Right cardiac atrium (tissue), 5 donors: Measurements from ENCODE around the gene GYPC. TPM values are rescaled to one million over a fixed set of nuclear protein-coding genes. Genes with fewer than 3 reads are reported as not detected.
"Not testable (repeated sequence)": the region's sequence is repeated elsewhere in the genome, so short reads cannot be mapped to it uniquely, and the experiment has no call there.

Experiments used
- ATAC-seq, 2 donors: fragments of 200-7000 bp; cut with Tn5 transposase; one replicate each; pipeline versions ENCODE4 v1.8.0 to v1.9.1; 2020; ENCODE audit warnings: moderate library complexity in 2 of 2, mild to moderate bottlenecking in 1 of 2
- DNase-seq, 3 donors: peaks; one replicate each; pipeline ENCODE4 v3.0.0-alpha.2; 2020
- H3K27ac ChIP-seq: one replicate; pipeline ENCODE4 v1.5.1; 2013; ENCODE audit warnings: mild to moderate bottlenecking, low read length, control low read depth, moderate library complexity
- H3K27me3 ChIP-seq: one replicate; pipeline ENCODE4 v1.6.1; 2013; ENCODE audit not compliant: control insufficient read depth, insufficient read depth
- H3K4me1 ChIP-seq: one replicate; pipeline ENCODE4 v1.6.1; 2013; ENCODE audit warnings: low read length; ENCODE audit not compliant: control insufficient read depth, insufficient read depth
- H3K4me3 ChIP-seq: one replicate; pipeline ENCODE4 v1.5.1; 2013; ENCODE audit warnings: low read length, control low read depth
- H3K9me3 ChIP-seq: one replicate; pipeline ENCODE4 v1.6.1; 2013; ENCODE audit warnings: low read length; ENCODE audit not compliant: control insufficient read depth
- WGBS: extraction: QIAGEN DNeasy Blood & Tissue Kit; methylation state at CpG from one replicate; pipeline ENCODE4 v1.1.7; 2013; 5-methylcytosine and 5-hydroxymethylcytosine counted together
- intact Hi-C, 4 donors: fragments of 100-400 bp; cut with DNase I; formaldehyde crosslinking; loops; one replicate each; pipeline versions ENCODE4 v1.11.0 to v1.14.0; 2022 to 2023
- polyA plus RNA-seq: library from polyadenylated mRNA; stranded (reverse); fragments of 200-250 nt; gene quantifications from one replicate; pipeline ENCODE4 v1.2.3, GENCODE V29; 2013
- total RNA-seq, 4 donors: library from RNA; stranded (reverse); fragmentation: NEBNext Ultra II Directional; extraction: Animal tissue kit (Norgen Biotek cat#: 25700); gene quantifications; one replicate each; pipeline ENCODE4 v1.2.1, GENCODE V29; 2021
- donor health status: healthy with polysubstance abuse.
- donor health status: DM: no; HTN: yes; CAD: no.
- donor health status: DM: no; HTN: no; CAD: no.
- donor health status: DM: no; HTN: yes; CAD: no; lungs with severe emphysema.
- donor health status: DM: yes; HTN: yes; CAD: no.

Gene GYPC
- total and polyA plus RNA-seq, 5 donors = 83.2 to 113 (median 89.6) TPM

DNA sequence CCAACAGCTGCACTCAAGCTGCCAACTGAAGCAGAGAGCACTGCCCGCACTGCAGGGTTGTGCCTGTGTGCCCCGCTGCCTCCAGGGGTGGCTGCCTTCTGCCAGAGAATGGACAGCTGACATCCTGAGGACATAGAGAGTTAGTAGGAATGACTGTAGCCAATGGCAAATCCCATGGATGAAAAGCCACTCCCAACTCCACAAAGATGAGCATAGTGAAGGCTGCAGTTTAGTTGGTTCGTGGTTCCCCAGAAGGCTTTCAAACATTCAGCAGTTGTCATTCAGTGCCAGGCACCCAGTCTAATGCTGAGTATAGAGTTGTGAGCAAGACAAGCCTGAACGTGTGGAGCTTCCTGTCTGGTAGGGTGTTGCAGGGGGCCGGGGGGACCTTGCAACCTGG, 30.3 kb downstream of the GYPC start:
- Histone ChIP-seq H3K4me3 (no peak overlapping the region), H3K9me3 (no peaks in the 10 kb centered on the region), H3K27ac (no peak overlapping the region), H3K4me1 (peaks cover 3% of the 10 kb centered on the region), H3K27me3 (no peaks in the 10 kb centered on the region)
- no peak for ATAC-seq
- intact Hi-C loops = no loop called here
- WGBS = 90% methylated on average over 5 of the region's 5 CpGs
- no peak for DNase-seq

GRCh38 chr2:126686841-126687485, 31.0 kb downstream of the GYPC start:
- intact Hi-C loops = no loop called here
- H3K27ac ChIP-seq = no peak overlapping the region
- DNase-seq = no peak
- H3K9me3 ChIP-seq = no peaks in the 10 kb centered on the region
- no peak for ATAC-seq
- no peaks in the 10 kb centered on the region for H3K27me3 ChIP-seq
- WGBS = 86% methylated on average over 5 of the region's 5 CpGs
- no peak overlapping the region for H3K4me3 ChIP-seq
- H3K4me1 ChIP-seq = peaks cover 3% of the 10 kb centered on the region

DNA sequence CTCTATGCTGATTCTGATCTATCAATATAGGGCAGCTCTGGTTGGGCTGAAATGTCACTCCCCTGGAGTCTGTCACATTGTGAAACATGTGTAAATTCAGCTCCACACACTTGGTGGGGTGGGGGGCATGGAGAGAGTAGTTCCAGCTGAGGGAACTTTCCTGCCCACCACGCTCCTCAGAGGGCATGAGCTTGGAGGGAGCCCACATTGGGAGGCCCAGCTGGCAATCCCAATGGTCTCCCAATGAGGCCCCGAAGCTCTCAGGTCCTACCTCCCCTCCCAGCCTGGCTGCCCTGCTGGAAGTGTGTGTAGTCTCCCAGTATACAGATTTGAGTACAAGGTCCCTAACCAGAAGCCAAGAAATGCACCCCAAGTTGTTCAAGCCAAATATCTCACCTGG, 31.5 kb downstream of the GYPC start:
- Histone ChIP-seq H3K4me1 (peaks cover 3% of the 10 kb centered on the region), H3K27ac (no peak overlapping the region), H3K27me3 (no peaks in the 10 kb centered on the region), H3K9me3 (no peaks in the 10 kb centered on the region), H3K4me3 (no peak overlapping the region)
- intact Hi-C loops = no loop called here
- DNase-seq = no peak
- ATAC-seq = no peak
- WGBS = 93% methylated on average over 2 of the region's 2 CpGs

DNA sequence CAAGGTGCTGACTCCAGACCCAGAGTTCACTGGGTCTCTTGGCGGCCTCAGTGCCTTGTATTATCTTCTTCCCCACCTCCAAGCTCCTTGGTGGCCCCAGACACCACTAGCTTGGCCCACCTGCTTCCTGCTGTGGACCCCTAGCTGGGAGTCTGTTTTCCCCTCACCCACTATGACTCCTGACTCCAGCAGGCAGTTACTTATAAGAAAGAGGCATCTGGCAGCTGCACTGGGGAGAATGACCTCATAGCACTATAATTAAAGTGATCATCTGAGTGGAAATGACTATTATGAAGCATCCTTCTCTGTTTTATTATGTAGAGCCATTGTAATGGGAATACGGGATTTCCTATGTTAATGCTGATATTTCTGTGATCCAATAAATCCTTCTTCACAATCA, 32.6 kb downstream of the GYPC start:
- H3K9me3 ChIP-seq, intact Hi-C loops, ATAC-seq, H3K27ac ChIP-seq, H3K4me1 ChIP-seq, H3K4me3 ChIP-seq, H3K27me3 ChIP-seq, DNase-seq: not testable (repeated sequence)
- 68% methylated on average over 2 of the region's 2 CpGs for WGBS

DNA sequence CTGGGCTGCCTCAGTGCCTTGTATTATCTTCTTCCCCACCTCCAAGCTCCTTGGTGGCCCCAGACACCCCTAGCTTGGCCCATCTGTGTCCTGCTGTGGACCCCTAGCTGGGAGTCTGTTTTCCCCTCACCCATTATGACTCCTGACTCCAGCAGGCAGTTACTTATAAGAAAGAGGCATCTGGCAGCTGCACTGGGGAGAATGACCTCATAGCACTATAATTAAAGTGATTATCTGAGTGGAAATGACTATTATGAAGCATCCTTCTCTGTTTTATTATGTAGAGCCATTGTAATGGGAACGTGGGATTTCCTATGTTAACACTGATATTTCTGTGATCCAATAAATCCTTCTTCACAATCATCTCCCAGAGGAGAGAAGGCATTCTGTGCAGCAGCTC, 36.3 kb downstream of the GYPC start:
- H3K27ac ChIP-seq, H3K9me3 ChIP-seq, H3K4me3 ChIP-seq, H3K27me3 ChIP-seq, intact Hi-C loops, DNase-seq, H3K4me1 ChIP-seq, ATAC-seq: not testable (repeated sequence)
- 37% methylated on average over 1 of the region's 1 CpG for WGBS

DNA sequence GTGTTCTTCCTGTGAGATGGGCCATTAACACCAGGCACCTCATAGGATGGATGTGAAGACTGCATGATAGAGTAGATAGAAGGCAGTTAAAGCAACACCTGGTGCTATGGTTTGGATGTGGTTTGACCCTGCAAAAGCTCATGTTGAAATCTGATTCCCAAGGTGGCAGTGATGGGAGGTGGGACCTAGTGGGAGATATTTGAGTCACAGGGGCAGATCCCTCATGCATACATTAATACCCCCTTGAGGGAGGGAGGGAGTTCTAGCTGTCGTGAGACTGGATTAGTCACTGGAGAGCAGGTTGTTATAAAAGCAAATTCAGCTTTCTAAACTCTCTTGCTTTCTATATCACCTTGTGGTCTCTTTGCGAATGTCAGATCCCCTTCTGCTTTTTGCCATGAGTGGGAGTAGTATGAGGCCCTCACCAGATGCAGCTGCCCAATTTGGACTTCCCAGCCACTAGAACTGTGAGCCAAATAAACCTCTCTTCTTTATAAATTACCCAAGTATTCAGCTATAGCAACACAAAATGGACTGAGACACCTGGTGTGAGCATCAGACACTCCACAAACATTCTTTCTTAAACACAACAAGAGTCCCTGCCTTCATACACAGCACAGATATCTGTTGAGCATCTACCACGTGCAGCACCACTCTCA, 37.1 kb downstream of the GYPC start:
- H3K4me1 ChIP-seq, H3K4me3 ChIP-seq, ATAC-seq, H3K9me3 ChIP-seq, intact Hi-C loops, DNase-seq, H3K27me3 ChIP-seq, H3K27ac ChIP-seq: not testable (repeated sequence)
- 93% methylated on average over 3 of the region's 3 CpGs for WGBS

DNA sequence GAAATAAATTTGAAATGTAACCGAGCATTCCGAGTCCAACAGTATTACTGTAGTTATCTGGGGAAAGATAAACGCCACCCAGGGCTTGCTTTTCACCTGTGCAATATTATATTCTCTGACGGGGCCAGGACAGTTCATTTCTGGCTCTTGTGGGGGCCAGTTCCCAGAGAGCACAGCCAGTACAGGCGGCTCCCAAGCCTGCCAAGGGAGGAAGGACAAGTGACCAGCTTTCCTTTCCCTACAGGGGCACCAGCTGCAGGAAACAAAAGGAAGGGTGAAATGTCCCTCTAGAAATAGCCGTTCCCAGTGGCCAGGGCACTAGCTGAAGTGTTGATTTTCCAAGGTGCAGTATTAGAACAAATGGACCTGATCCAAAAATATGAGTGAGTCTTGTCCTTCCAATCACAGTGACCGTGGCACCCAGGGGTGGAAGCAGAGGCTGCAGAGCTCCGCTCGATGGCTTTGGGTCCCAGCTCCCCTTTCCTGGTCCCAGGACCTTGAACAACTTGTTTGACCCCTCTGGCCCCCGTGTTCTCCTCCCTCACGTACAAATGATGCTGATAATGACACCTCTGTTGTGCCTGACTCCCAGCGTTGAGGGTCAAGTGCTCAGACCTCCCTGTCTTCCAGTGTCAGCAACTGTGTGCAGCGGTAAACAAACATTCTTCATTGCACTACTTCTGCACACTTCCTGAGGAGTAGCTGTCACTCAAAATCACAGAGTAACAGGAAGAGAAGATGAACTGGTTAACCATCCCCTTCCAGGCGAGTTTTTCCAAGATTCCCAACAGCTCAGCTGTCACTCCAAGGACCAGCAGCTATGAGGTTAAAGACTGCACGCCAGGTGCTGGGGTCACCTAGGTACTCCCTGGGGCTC, 40.9 kb downstream of the GYPC start:
- peak in 1 of 2 donors; percentile 56 for ATAC-seq
- Histone ChIP-seq H3K27ac (no peak overlapping the region), H3K9me3 (no peaks in the 10 kb centered on the region), H3K4me1 (peaks cover 3% of the 10 kb centered on the region), H3K4me3 (no peak overlapping the region), H3K27me3 (no peaks in the 10 kb centered on the region)
- intact Hi-C loops = no loop called here
- WGBS = 82% methylated on average over 15 of the region's 15 CpGs
- no peak for DNase-seq

DNA sequence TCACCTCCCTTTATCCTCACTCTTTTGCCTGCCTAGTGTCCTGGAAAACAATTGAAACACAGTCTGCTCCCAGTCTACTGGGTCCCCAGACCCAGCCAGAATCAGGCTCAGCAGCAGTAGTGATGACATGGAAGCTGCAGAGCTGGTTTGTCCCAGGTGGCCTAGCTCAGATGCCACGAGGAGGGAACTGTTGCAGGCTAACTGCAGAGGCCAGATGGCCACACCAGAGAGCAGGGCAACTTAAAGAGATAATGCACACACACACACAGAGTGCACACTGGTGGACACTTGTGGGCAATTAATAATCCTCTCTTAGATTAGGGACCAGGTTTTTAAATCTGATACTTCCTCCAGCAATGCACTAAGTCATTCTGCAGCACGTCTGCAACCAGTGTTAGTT, 42.4 kb downstream of the GYPC start:
- H3K27me3 ChIP-seq = no peaks in the 10 kb centered on the region
- no peaks in the 10 kb centered on the region for H3K9me3 ChIP-seq
- no peak overlapping the region for H3K27ac ChIP-seq
- H3K4me1 ChIP-seq = peaks cover 3% of the 10 kb centered on the region
- intact Hi-C loops = no loop called here
- ATAC-seq (no peak), DNase-seq (no peak)
- 69% methylated on average over 2 of the region's 2 CpGs for WGBS
- no peak overlapping the region for H3K4me3 ChIP-seq

DNA sequence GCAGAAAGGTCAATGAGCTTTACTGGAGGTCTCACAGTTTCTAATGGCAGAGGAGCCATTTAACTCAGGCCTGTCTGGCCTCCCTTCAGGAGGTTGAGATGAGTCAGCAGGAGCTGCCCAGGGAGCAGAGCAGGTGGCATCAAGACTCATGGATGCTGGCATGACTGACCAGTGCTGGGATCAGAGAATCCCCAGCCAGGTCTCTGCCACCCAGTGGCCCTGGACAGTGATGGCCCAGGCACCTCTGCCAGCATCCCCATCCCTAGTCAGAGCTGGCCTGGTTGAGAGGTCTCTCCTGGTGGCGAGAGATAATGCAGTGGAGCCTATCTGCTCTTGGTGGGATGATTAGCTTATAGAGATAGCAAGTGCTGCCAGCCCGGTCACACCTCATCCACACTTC, 43.1 kb downstream of the GYPC start:
- peaks cover 4% of the 10 kb centered on the region for H3K4me1 ChIP-seq
- no peak overlapping the region for H3K27ac ChIP-seq
- H3K4me3 ChIP-seq = no peak overlapping the region
- ATAC-seq (no peak), DNase-seq (no peak)
- no peaks in the 10 kb centered on the region for H3K27me3 ChIP-seq
- intact Hi-C loops = no loop called here
- 87% methylated on average over 2 of the region's 2 CpGs for WGBS
- no peaks in the 10 kb centered on the region for H3K9me3 ChIP-seq

DNA sequence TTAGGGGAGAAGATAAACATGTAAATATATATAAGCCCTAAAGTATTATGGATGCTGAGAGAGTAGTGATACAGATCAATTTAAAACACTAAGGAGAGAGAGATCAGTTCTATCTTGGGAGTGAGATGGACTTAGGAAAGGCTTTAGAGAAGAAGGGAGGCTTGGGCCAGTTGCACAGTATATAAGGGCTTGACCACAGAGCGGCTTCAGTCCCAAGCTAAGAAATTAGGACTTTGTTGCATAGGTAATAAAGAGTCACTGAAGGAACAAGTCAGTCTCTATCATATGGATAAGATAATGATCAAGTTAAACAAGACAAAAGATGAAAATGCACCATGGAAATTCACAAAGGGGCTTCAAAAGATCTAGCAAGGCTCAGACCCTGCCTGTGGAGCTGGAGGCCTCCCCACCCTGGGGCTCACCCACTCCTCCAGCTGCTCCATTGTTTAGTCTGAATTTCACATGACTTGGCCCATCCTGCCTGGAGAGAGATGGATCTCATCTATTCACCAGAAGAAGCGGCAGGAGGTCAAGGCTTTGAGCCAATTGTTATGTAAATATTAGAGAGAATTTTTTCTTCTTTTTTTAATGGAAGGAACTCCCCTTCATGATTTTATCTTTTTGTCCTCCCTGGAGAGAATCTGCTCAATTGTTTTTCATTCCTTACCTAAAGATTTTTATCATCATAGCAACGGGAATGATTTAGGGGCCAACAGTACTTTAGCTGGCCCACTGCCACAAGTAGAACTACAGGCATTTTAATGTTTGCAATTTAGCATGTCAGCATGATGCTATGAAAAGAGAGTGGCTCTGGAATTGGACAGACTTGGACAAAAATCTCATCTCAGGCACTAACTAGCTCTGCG, 44.0 kb downstream of the GYPC start:
- no peak overlapping the region for H3K27ac ChIP-seq
- DNase-seq (no peak), ATAC-seq (no peak)
- H3K27me3 ChIP-seq = no peaks in the 10 kb centered on the region
- H3K4me1 ChIP-seq = peaks cover 6% of the 10 kb centered on the region
- no peak overlapping the region for H3K4me3 ChIP-seq
- intact Hi-C loops = no loop called here
- no peaks in the 10 kb centered on the region for H3K9me3 ChIP-seq
- whole genome bisulfite sequencing = 54% methylated on average over 4 of the region's 4 CpGs
